ENCODE measurements around the gene GJC1.

GJC1 gene

GRCh38 chr17:44801880-44802279, 28.2 kb downstream of the GJC1 start:
- DNase-seq (ENCODE audit: low spot score): no peak
- Mint-ChIP-seq H3K9me3 (no peaks in the 10 kb centered on the region), H3K4me3 (no peak overlapping the region), H3K36me3 (ENCODE audit: low read depth) (no peaks in the 10 kb centered on the region), H3K27ac (no peak overlapping the region), H3K27me3 (ENCODE audit: low read depth) (peaks cover 9% of the 10 kb centered on the region), H3K4me1 (ENCODE audit: low read depth) (peaks cover 12% of the 10 kb centered on the region)

DNA sequence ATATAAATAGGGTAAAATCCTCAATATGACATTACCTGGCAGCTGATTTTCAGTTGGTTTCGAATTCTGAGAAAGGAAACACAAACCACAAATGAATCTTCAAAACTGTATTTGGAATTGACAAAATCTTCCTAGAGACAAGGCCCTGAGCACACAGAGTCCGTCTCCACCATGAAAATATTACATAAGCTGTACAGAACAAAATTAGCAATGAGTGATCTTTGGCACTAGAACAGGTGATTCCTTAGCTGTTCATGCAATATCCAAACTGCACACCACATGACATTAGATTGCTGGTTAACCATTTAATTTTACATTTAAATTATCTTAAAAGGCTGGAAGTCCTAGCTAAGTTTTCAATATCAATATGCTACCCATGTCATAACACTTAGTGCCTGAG, 31.7 kb downstream of the GJC1 start:
- Mint-ChIP-seq H3K9me3 (no peaks in the 10 kb centered on the region), H3K27ac (no peak overlapping the region), H3K36me3 (ENCODE audit: low read depth) (no peaks in the 10 kb centered on the region), H3K4me3 (no peak overlapping the region), H3K4me1 (ENCODE audit: low read depth) (peaks cover 14% of the 10 kb centered on the region), H3K27me3 (ENCODE audit: low read depth) (peaks cover 5% of the 10 kb centered on the region)
- no peak for DNase-seq (ENCODE audit: low spot score)

DNA sequence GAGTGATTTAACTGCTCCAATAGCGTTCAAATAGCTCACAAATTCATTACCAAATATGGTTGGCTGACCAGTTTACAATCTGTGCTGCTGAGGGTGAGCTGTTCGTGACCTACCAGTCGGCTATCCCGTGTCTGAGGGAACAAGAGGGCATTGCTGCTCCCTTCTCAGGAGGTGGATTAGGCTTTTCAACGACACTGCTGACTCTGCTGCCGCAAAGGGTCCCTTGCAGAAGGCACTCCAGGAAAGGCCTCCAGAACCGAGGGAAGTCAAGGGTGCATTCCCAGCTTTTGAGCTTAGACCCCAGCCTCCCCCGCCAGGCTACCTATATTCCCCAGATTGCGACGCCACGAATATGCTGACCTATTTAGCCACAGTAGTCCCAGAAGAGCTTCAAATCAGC, 32.3 kb downstream of the GJC1 start:
- no peaks in the 10 kb centered on the region for H3K9me3 Mint-ChIP-seq
- H3K4me1 Mint-ChIP-seq (ENCODE audit: low read depth): peaks cover 14% of the 10 kb centered on the region
- H3K36me3 Mint-ChIP-seq (ENCODE audit: low read depth): no peaks in the 10 kb centered on the region

GRCh38 chr17:44796731-44797130, 33.4 kb downstream of the GJC1 start:
- Mint-ChIP-seq H3K27me3 (ENCODE audit: low read depth) (peaks cover 3% of the 10 kb centered on the region), H3K9me3 (no peaks in the 10 kb centered on the region), H3K27ac (no peak overlapping the region), H3K4me1 (ENCODE audit: low read depth) (peaks cover 14% of the 10 kb centered on the region), H3K4me3 (no peak overlapping the region), H3K36me3 (ENCODE audit: low read depth) (no peaks in the 10 kb centered on the region)
- DNase-seq (ENCODE audit: low spot score): no peak

More for the DNA sequence above, 32.3 kb downstream of the GJC1 start:
- no peak overlapping the region for H3K4me3 Mint-ChIP-seq
- H3K27ac Mint-ChIP-seq: no peak overlapping the region
- H3K27me3 Mint-ChIP-seq (ENCODE audit: low read depth): peaks cover 3% of the 10 kb centered on the region
- DNase-seq (ENCODE audit: low spot score): no peak

GRCh38 chr17:44795928-44796327, 34.2 kb downstream of the GJC1 start:
- Mint-ChIP-seq H3K27me3 (ENCODE audit: low read depth) (peaks cover 3% of the 10 kb centered on the region), H3K9me3 (no peaks in the 10 kb centered on the region), H3K36me3 (ENCODE audit: low read depth) (no peaks in the 10 kb centered on the region), H3K27ac (no peak overlapping the region), H3K4me3 (no peak overlapping the region), H3K4me1 (ENCODE audit: low read depth) (peaks cover 14% of the 10 kb centered on the region)
- DNase-seq (ENCODE audit: low spot score): no peak

DNA sequence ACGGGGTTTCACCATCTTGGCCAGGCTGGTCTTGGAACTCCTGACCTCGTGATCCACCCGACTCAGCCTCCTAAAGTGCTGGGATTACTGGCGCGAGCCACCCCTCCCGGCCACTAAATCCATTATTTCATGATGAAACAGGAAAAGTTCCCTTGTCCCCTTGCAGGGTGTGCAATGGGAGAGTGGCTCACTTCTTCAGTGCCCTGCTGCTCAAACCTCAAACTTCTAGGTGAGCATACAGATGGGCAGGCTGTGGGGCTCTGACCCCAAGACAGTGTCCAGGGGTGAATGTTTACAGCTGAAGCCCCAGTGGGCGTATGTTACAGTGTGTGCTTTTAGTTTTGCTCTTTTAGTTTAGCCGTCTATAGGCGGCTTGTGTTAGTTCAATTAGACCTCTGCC, 34.7 kb downstream of the GJC1 start:
- no peak for DNase-seq (ENCODE audit: low spot score)

GRCh38 chr17:44794851-44795413, 35.2 kb downstream of the GJC1 start:
- H3K4me1 Mint-ChIP-seq (ENCODE audit: low read depth): peaks cover 14% of the 10 kb centered on the region
- no peaks in the 10 kb centered on the region for H3K36me3 Mint-ChIP-seq (ENCODE audit: low read depth)
- peaks cover 3% of the 10 kb centered on the region for H3K27me3 Mint-ChIP-seq (ENCODE audit: low read depth)
- H3K9me3 Mint-ChIP-seq: no peaks in the 10 kb centered on the region
- H3K4me3 Mint-ChIP-seq: no peak overlapping the region
- DNase-seq (ENCODE audit: low spot score): no peak
- no peak overlapping the region for H3K27ac Mint-ChIP-seq

More for the DNA sequence above, 34.7 kb downstream of the GJC1 start:
- Mint-ChIP-seq H3K4me3 (no peak overlapping the region), H3K4me1 (ENCODE audit: low read depth) (peaks cover 14% of the 10 kb centered on the region), H3K9me3 (no peaks in the 10 kb centered on the region), H3K36me3 (ENCODE audit: low read depth) (no peaks in the 10 kb centered on the region), H3K27me3 (ENCODE audit: low read depth) (peaks cover 3% of the 10 kb centered on the region), H3K27ac (no peak overlapping the region)

DNA sequence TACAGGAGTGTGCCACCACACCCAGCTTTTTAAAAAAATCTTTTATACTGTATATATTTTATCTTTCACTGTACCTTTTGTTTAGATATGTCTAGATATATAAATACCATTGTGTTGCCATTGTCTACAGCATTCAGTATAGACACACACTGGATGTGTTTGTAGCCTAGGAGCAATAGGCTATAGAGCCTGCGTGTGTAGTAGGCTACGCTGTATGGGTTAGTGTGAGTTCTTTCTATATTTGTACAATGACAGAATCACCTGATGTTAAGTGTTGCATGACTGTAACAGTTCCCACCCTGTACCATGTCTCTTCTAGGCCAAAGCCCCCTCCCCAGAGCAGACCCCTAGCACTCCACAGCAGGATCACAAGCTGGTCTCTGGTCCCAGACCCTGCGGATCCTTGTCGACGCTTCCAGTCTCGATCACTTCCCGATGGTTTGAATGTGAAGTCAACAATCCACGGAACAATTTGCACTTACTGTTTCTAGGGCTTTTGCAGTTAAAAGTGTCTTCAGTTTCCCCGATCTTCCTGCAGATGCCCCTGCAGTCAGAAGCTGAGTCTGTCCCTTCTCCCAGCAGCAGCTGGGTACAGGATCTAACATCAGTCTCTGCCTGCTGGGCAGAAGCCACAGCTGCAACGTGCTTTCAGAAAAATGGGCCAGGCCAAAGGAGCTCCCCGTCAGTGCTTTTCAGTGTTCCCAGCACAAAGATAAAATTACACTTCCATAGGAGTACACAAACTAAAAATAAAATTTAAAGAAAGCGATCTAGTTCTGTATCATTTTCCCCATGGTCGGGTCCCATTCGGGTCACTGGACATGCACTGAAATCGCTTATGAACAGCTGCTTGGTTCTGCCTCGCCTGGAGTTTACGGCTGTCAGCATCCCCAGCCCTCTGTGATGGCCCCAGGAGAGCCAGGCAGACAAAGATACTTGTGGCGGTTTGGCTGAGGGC, 35.9 kb downstream of the GJC1 start:
- Mint-ChIP-seq H3K36me3 (ENCODE audit: low read depth) (no peaks in the 10 kb centered on the region), H3K27me3 (ENCODE audit: low read depth) (peaks cover 3% of the 10 kb centered on the region), H3K9me3 (no peaks in the 10 kb centered on the region), H3K4me1 (ENCODE audit: low read depth) (peaks cover 14% of the 10 kb centered on the region), H3K4me3 (no peak overlapping the region), H3K27ac (no peak overlapping the region)
- no peak for DNase-seq (ENCODE audit: low spot score)

- no peaks in the 10 kb centered on the region for H3K9me3 Mint-ChIP-seq
- no peaks in the 10 kb centered on the region for H3K36me3 Mint-ChIP-seq (ENCODE audit: low read depth)
- no peak for DNase-seq (ENCODE audit: low spot score)
- H3K4me3 Mint-ChIP-seq: no peak overlapping the region
- no peaks in the 10 kb centered on the region for H3K27me3 Mint-ChIP-seq (ENCODE audit: low read depth)
- H3K4me1 Mint-ChIP-seq (ENCODE audit: low read depth): peaks cover 3% of the 10 kb centered on the region
- no peak overlapping the region for H3K27ac Mint-ChIP-seq
Measured at GRCh38 chr17:44792276-44792675, 37.8 kb downstream of the GJC1 start.

GRCh38 chr17:44788139-44788538, 41.9 kb downstream of the GJC1 start:
- no peaks in the 10 kb centered on the region for H3K9me3 Mint-ChIP-seq
- no peak for DNase-seq (ENCODE audit: low spot score)
- peaks cover 5% of the 10 kb centered on the region for H3K27me3 Mint-ChIP-seq (ENCODE audit: low read depth)
- no peaks in the 10 kb centered on the region for H3K4me1 Mint-ChIP-seq (ENCODE audit: low read depth)
- H3K27ac Mint-ChIP-seq: no peak overlapping the region
- no peak overlapping the region for H3K4me3 Mint-ChIP-seq
- no peaks in the 10 kb centered on the region for H3K36me3 Mint-ChIP-seq (ENCODE audit: low read depth)

- Mint-ChIP-seq H3K27ac (no peak overlapping the region), H3K9me3 (no peaks in the 10 kb centered on the region), H3K36me3 (ENCODE audit: low read depth) (no peaks in the 10 kb centered on the region), H3K4me3 (no peak overlapping the region), H3K27me3 (ENCODE audit: low read depth) (peaks cover 5% of the 10 kb centered on the region), H3K4me1 (ENCODE audit: low read depth) (no peaks in the 10 kb centered on the region)
- no peak for DNase-seq (ENCODE audit: low spot score)
Measured at GRCh38 chr17:44787271-44787940, 42.7 kb downstream of the GJC1 start.

GRCh38 chr17:44786551-44787081, 43.5 kb downstream of the GJC1 start:
- no peak overlapping the region for H3K27ac Mint-ChIP-seq
- no peaks in the 10 kb centered on the region for H3K9me3 Mint-ChIP-seq
- no peak overlapping the region for H3K4me3 Mint-ChIP-seq
- H3K36me3 Mint-ChIP-seq (ENCODE audit: low read depth): no peaks in the 10 kb centered on the region
- no peak for DNase-seq (ENCODE audit: low spot score)
- H3K4me1 Mint-ChIP-seq (ENCODE audit: low read depth): no peaks in the 10 kb centered on the region
- peaks cover 5% of the 10 kb centered on the region for H3K27me3 Mint-ChIP-seq (ENCODE audit: low read depth)

- DNase-seq (ENCODE audit: low spot score): no peak
- Mint-ChIP-seq H3K27me3 (ENCODE audit: low read depth) (peaks cover 5% of the 10 kb centered on the region), H3K4me1 (ENCODE audit: low read depth) (no peaks in the 10 kb centered on the region), H3K36me3 (ENCODE audit: low read depth) (no peaks in the 10 kb centered on the region), H3K4me3 (no peak overlapping the region), H3K9me3 (no peaks in the 10 kb centered on the region), H3K27ac (no peak overlapping the region)
Measured at GRCh38 chr17:44785921-44786320, 44.2 kb downstream of the GJC1 start.

GRCh38 chr17:44782326-44782850, 47.7 kb downstream of the GJC1 start:
- Mint-ChIP-seq H3K4me3 (no peak overlapping the region), H3K27ac (no peak overlapping the region), H3K36me3 (ENCODE audit: low read depth) (no peaks in the 10 kb centered on the region), H3K4me1 (ENCODE audit: low read depth) (no peaks in the 10 kb centered on the region), H3K27me3 (ENCODE audit: low read depth) (peaks cover 7% of the 10 kb centered on the region), H3K9me3 (no peaks in the 10 kb centered on the region)
- DNase-seq (ENCODE audit: low spot score): no peak
